PFSK-1 (cell line): ENCODE measurements around the gene MOB1A.

ENCODE experiments used
- FOXP2 ChIP-seq: optimal IDR thresholded peaks from 2 replicates; pipeline ENCODE3; 2011; ENCODE audit warnings: borderline replicate concordance, control low read depth, inconsistent platforms; ENCODE audit not compliant: insufficient read depth; ENCODE audit errors: extremely low read length, extremely low read depth
- POLR2AphosphoS5 ChIP-seq: IDR thresholded peaks from 2 replicates; pipeline ENCODE4 v1.6.1; 2012; ENCODE audit warnings: low read depth, mild to moderate bottlenecking, control low read depth, low read length, moderate library complexity
- SIN3A ChIP-seq: IDR thresholded peaks from 2 replicates; pipeline ENCODE4 v1.6.1; 2012; ENCODE audit warnings: mild to moderate bottlenecking, low read length, moderate library complexity, borderline replicate concordance; ENCODE audit not compliant: insufficient read depth
- TAF1 ChIP-seq: IDR thresholded peaks from 2 replicates; pipeline ENCODE4 v1.6.1; 2012; ENCODE audit warnings: low read length, control low read depth, borderline replicate concordance; ENCODE audit not compliant: insufficient read depth
- TF ChIP-seq, protein P1 (sequence below), 2 experiments: IDR thresholded peaks; 2 replicates each; pipeline versions ENCODE4 v1.6.1 to v1.8.0; 2011 to 2012; ENCODE audit warnings: low read depth in 2 of 2, low read length in 2 of 2, control low read depth in 1 of 2, inconsistent platforms in 1 of 2, mild to moderate bottlenecking in 1 of 2, moderate library complexity in 1 of 2; ENCODE audit not compliant: insufficient read depth in 1 of 2

DNA sequence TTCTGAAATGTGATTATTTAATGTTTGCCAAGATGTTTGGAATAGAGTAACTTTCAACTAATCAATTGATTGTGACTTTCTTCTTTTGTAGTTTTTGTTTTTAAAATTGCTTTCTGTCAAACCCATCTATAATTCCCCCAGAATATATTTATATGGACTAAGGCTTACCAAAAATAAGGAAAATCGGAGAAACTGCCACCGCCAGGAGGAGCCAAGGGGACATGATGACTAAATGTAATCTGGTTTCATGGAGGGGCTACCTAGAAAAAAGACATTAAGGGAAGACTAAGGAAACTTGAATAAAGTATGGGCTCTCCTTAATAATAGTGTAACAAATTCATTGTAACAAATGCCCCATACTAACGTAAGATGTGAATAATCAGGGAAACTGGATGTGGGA lies 50.5 kb downstream of the MOB1A start:
- TF ChIP-seq TAF1 (no peak), POLR2AphosphoS5 (no peak), SIN3A (no peak), FOXP2 (no peak)
- TF ChIP-seq, protein P1, sequence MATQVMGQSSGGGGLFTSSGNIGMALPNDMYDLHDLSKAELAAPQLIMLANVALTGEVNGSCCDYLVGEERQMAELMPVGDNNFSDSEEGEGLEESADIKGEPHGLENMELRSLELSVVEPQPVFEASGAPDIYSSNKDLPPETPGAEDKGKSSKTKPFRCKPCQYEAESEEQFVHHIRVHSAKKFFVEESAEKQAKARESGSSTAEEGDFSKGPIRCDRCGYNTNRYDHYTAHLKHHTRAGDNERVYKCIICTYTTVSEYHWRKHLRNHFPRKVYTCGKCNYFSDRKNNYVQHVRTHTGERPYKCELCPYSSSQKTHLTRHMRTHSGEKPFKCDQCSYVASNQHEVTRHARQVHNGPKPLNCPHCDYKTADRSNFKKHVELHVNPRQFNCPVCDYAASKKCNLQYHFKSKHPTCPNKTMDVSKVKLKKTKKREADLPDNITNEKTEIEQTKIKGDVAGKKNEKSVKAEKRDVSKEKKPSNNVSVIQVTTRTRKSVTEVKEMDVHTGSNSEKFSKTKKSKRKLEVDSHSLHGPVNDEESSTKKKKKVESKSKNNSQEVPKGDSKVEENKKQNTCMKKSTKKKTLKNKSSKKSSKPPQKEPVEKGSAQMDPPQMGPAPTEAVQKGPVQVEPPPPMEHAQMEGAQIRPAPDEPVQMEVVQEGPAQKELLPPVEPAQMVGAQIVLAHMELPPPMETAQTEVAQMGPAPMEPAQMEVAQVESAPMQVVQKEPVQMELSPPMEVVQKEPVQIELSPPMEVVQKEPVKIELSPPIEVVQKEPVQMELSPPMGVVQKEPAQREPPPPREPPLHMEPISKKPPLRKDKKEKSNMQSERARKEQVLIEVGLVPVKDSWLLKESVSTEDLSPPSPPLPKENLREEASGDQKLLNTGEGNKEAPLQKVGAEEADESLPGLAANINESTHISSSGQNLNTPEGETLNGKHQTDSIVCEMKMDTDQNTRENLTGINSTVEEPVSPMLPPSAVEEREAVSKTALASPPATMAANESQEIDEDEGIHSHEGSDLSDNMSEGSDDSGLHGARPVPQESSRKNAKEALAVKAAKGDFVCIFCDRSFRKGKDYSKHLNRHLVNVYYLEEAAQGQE (IDR thresholded peaks at IDR 0.05; ENCODE audit: insufficient read depth in 1 of 2, low read depth in 2 of 2, low read length in 2 of 2): no peak
